NCI-H2196 treated with DMSO at 0.1 percent for 48 hours (cell line): ENCODE measurements around the gene PDE6B.
A peak's percentile ranks its signal among the peaks of the same experiment; 100 is the strongest.
"Not testable (repeated sequence)": the region's sequence is repeated elsewhere in the genome, so short reads cannot be mapped to it uniquely, and the experiment has no call there.

Experiments used
- DNase-seq: peaks from one replicate; lab custom pipeline; 2025; ENCODE audit not compliant: unreplicated experiment; lab: John Stamatoyannopoulos, UW

Gene PDE6B

GRCh38 chr4:703336-704197, 78.2 kb downstream of the PDE6B start:
- DNase-seq, result no peak

DNA sequence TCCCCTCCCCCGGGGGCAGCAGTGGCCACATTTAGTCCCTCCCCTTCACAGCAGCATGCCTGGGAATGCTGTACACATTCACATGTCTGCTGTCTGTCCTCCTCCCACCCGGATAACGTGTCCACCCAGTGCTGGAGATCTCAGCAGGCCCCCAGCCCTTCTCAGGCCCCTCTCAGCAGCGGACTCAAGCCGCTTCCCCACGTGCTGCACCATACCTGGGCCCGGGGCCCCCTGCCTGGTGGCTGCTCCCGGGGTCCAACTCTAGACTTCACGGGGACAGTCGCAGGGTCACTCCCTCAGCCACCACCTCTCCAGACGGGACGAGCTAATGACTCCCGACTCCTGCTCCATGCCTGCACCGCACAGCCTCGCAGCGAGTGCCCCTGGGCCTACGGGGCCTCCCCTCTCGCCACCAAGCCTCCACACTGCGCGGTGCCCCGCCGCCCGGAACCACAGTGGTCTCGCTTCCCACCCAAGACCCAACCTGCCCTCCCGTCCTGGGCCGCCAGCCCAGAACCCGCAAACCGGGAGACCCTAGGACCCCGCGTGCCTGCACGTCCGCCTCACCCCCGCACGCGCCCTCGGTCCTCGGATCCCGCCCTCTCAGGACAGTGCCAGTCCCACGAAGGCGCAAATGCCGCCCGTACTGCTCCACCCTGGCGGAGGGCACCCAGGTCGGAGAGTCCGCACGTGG, 79.0 kb downstream of the PDE6B start:
- no peak for DNase-seq

- DNase-seq, result no peak
These were observed 79.6 kb downstream of the PDE6B start for GRCh38 chr4:704971-705277.

- DNase-seq, result peak; percentile 88
These were observed 80.1 kb downstream of the PDE6B start, which contains the start of gene PCGF3 for GRCh38 chr4:705278-706082. TSS of gene PCGF3 (plus strand) at chr4:705832. CDS start at chr4:733681, 27,849 bp downstream.

- not testable (repeated sequence) for DNase-seq
These were observed 80.8 kb downstream of the PDE6B start for GRCh38 chr4:706083-706633.

GRCh38 chr4:706834-707598, 81.6 kb downstream of the PDE6B start:
- no peak for DNase-seq

- DNase-seq, result no peak
These were observed 82.7 kb downstream of the PDE6B start for GRCh38 chr4:707929-708630.

DNA sequence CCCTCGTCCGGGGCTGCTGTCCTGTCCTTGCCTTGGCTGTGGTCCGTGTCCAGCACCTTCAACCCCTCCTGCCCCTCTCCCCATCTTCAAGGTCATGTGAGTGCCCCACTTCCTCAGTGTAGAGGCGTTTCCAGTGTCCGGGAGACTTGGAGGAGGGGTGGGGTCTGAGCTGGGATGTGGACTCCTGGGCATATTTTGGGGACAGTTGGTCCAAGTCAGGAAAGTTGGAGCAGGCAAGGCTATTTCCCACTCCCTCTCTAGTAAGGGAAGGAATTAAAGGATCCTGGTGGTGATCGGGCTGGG, 83.2 kb downstream of the PDE6B start:
- no peak for DNase-seq

DNA sequence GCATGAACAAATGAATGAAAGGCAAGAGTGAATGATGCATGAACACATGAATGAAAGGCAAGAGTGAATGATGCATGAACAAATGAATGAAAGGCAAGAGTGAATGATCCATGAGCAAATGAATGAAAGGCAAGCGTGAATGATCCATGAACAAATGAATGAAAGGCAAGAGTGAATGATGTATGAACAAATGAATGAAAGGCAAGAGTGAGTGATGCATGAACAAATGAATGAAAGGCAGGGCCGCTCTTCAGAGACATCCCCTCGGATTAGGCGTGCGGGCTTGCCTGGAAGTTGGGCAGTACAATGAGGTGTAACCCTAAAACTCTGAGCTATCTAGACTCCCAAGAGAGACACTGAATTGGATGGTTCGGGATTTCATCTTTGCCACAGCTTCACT, 84.0 kb downstream of the PDE6B start:
- DNase-seq, result no peak

GRCh38 chr4:710116-710515, 84.7 kb downstream of the PDE6B start:
- no peak for DNase-seq

GRCh38 chr4:710916-711315, 85.5 kb downstream of the PDE6B start:
- DNase-seq, result no peak

- no peak for DNase-seq
These were observed 86.7 kb downstream of the PDE6B start for GRCh38 chr4:712093-712492.

GRCh38 chr4:712916-713632, 87.7 kb downstream of the PDE6B start:
- DNase-seq, result no peak

GRCh38 chr4:714087-714486, 88.7 kb downstream of the PDE6B start:
- DNase-seq, result no peak

DNA sequence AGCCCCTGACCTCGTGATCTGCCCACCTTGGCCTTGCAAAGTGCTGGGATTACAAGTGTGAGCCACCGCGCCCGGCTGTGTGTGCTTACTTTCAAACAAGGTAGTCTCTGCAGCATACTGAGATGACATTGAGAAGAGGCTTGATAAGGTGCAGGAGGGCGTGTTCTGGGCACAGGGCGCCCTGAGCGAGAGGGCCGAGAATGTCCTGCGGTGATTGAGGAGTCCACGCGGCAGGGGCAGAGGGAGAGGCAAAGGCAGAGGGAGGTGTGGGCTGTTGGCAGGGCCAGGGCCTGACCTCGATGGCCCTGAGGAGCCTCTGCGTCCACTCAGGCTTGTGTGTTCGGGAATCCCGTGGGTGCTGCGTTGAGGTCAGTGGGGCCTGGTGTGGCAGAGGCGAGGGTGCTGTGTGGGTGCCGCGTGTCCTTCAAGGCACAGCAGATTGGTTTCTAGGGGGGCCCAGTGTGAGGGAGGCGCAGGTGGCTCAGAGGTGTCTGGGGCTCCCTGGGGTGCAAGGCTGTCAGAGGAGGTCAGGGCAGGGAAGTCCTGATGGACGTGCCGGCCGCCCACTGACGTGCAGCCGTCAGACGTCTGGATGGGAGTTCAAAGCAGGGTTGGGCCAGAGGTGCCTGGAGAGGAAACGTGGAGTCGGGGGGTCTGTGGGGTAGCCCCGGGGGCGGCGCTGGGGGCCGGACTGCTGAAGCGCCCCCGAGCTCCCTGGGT, 92.4 kb downstream of the PDE6B start:
- no peak for DNase-seq

DNA sequence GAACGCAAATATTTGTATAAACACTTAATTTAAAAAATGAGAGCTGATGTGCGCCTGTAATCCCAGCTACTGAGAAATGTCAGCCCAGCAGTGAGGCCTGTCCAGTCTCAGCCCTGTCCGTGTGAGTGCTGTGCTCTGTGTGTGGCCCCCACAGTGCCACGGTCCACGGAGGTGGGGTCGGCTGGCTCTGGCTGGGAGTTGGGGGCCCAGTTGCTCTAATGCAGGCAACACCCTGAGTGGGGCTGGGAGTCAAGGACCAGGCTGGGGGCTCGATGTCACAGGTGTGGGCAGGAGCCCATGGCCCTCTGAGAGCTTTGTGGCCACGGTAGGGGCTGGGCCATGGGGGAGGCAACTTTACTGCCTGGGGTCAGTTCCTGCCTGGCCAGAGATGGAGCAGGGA, 93.1 kb downstream of the PDE6B start:
- DNase-seq, result no peak
